Measurements from ENCODE around the gene TEX36.
A peak's percentile ranks its signal among the peaks of the same experiment; 100 is the strongest.
"Not testable (repeated sequence)": the region's sequence is repeated elsewhere in the genome, so short reads cannot be mapped to it uniquely, and the experiment has no call there.

Gene TEX36, protein sequence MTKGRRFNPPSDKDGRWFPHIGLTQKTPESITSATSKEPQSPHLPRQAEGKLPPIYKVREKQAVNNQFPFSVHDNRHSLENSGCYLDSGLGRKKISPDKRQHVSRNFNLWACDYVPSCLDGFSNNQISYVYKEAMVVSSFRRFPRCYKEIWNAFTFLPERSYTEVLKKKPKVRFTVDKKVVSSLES

GRCh38 chr10:125683063-125683462, at the start of gene TEX36:
TEX36 (minus strand) TSS chr10:125683163; CDS start chr10:125682989, 174 bp downstream.
- DNase-seq: no peak

DNA sequence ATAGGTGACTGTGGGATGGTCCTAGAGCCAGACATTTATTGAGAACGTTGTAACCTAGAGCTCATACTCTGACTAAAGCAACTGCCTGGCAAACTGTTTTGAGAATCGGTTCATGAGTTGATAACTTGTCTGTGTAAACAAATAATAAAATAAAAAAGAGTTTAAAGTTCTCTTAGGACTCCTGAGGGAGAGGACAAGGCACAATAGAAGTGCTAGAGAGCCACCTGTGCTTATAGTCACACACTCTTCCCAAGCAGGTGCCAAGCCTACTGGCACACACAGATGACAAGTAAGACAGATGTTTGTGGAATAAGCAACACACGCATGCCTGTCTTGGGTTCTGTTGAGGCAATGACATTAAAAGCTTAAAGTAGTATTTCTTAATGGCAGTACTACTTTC, 44.5 kb upstream of the TEX36 start:
- no peak for DNase-seq

- DNase-seq: no peak
Observed at GRCh38 chr10:125726914-125727313, 44.0 kb upstream of the TEX36 start.

DNA sequence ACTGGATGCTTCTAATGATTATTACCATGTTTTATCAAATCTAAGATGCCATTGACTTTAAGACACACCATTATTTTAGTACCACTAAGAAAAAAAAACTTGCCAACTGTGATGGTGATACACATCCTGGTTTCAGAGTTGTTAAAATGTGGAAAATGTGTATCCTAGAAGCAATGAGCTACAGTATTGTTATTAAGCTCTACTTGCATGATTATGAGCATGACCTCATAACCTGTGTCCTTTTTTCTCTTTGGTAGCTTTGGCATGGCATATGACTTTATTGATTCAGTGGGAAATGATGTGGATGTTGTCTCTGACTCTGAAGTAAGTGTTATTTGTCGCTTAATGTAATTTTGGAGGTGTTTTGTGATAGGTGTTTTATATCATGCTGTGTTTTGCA, 39.8 kb upstream of the TEX36 start:
- DNase-seq: no peak

DNA sequence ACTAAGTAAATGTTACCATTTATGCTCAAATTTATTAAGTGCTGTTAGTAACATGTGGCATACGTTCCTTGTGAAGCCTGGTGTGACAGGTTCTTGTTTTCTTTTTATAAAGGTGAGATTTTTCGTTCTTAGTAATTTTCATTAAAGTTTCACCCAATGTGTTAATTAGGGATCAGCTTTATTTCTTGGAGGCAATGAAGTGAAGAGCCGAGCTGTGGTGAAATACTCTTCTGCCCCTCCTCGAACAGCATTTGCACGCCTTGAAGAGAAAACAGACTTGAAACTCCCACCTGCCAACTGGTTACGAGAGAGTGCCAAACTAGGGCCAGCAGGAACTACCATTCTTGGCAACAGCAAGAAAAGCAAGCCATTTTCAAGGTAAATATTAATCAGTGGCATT, 38.1 kb upstream of the TEX36 start:
- no peak for DNase-seq

GRCh38 chr10:125720002-125720382, 37.0 kb upstream of the TEX36 start:
- DNase-seq: no peak

- peak; percentile 100 for DNase-seq
Observed at GRCh38 chr10:125719173-125720001, 36.4 kb upstream of the TEX36 start, which contains the start of gene EDRF1. EDRF1 (plus strand) TSS chr10:125719709; CDS start chr10:125719808, 99 bp downstream.

GRCh38 chr10:125714728-125715127, 31.8 kb upstream of the TEX36 start:
- DNase-seq: not testable (repeated sequence)

DNA sequence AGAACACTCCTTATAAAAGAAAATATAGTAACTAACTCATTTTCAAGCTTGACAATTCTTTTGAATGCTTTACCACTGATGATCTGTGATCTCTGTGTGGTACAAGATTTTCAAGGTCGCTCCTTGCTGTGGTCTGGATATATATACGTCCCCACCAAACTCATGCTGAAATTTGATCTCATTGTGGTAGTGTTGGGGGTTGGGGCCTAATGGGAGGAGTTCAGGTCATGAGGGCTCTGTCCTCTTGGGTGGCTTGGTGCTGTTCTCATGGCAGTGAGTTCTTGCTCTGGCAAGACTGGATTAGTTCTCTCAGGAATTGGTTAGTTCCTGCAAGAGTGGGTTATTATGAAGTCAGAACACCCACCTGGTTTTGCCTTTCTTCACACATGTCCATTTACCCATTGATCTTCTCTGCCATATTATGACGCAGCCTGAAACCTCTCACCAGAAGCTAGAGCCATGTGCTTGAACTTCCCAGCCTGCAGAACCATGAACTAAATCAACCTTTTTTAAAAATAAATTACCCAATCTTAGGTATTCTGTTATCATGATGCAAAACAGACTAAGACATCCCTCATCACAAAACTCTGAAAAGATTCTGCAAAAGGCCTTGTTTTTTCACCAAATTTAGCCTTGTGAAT, 28.3 kb upstream of the TEX36 start:
- DNase-seq: no peak

- DNase-seq: no peak
Observed at GRCh38 chr10:125709553-125710474, 26.9 kb upstream of the TEX36 start.

- DNase-seq: no peak
Observed at GRCh38 chr10:125708971-125709503, 26.1 kb upstream of the TEX36 start.

- DNase-seq: peak; percentile 66
Observed at GRCh38 chr10:125707541-125708468, 24.8 kb upstream of the TEX36 start.

DNA sequence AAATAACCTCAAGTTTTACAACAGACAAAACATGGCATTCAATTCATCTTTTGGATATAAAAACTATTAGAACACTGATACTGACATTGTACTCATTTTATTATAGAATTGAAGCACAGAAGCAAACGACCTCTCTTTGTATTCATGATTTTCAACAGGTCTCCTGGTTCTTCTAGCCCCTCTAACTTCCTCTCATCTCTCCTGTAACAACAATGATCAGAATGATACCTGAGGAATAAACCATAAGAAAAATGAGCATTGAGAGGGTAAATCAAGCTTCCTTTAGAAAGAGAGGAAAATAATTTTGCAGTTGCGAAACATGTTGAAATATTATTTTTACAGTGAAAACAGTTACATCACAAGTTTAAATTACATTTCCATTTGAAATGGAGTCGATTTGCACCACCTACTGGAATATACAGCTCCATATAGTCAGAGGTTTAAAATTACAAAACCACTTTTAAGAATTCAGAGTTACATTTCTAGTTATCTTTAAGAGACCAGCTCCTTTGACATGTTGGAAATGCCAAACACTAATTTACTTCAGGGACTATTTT, 17.5 kb upstream of the TEX36 start:
- no peak for DNase-seq

GRCh38 chr10:125699562-125700143, 16.7 kb upstream of the TEX36 start:
- DNase-seq: no peak

- DNase-seq: no peak
Observed at GRCh38 chr10:125698481-125698998, 15.6 kb upstream of the TEX36 start.

DNA sequence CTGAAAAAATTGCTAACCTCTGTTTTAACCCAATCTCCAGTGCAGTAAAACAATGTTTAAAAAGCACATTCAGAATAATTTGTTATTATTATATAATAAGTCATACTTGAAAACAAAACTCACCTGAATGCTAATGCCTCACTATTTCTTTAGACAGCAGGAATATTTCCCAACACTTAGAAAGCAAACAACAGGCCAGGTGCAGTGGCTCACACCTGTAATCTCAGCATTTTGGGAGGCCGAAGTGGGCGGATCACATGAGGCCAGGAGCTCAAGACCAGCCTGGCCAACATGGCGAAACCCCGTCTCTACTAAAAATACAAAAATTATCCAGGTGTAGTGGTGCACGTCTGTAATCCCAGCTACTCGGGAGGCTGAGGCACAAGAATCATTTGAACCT, 13.9 kb upstream of the TEX36 start:
- DNase-seq: not testable (repeated sequence)

DNA sequence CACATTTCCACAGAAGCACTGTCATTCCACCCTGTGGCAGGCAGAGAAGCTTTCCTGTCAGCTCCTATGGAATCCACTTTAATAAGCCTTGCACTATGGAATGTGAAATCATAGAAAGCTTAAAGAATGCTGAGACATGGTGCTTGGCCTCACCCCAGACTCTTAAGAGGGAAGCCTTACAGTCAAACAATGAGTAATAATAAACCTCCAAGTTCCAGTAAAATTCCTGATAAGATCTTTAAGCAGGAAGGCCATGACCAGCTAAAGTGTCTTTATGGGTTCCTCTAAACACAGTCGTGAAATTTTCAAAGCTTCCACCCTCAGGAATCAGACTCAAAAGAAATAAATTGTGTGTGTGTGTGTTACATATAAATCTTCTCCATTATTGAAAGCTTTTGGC, 11.9 kb upstream of the TEX36 start:
- no peak for DNase-seq

- DNase-seq: no peak
Observed at GRCh38 chr10:125693524-125693847, 10.5 kb upstream of the TEX36 start.

- no peak for DNase-seq
Observed at GRCh38 chr10:125692601-125693523, 9.9 kb upstream of the TEX36 start.

All from islet precursor cell (in vitro differentiated cells).